Activated T-cell treated with anti-CD3 and anti-CD28 coated beads, Interleukin-2, amount 50 U/mL, for 4 hours (primary cell): ENCODE measurements around the gene ATP13A5. TPM values are rescaled to one million over a fixed set of nuclear protein-coding genes. Genes with fewer than 3 reads are reported as not detected.

ENCODE experiments used
- ATAC-seq, 2 donors: fragments of 200-7000 bp; cut with Tn5 transposase; one replicate each; pipeline ENCODE4 v1.10.0; 2021
- DNase-seq: peaks from one replicate; pipeline ENCODE4 v3.0.0-alpha.2; 2020
- H3K27me3 Mint-ChIP-seq: one replicate; pipeline ENCODE4 v1.8.0; 2021; ENCODE audit warnings: low read depth, mixed read lengths
- H3K36me3 Mint-ChIP-seq: one replicate; pipeline ENCODE4 v1.8.0; 2022; ENCODE audit warnings: mixed read lengths; ENCODE audit not compliant: insufficient read depth
- H3K4me1 Mint-ChIP-seq: one replicate; pipeline ENCODE4 v1.8.0; 2021; ENCODE audit warnings: low read depth, mixed read lengths
- H3K4me3 Mint-ChIP-seq: one replicate; pipeline ENCODE4 v1.8.0; 2021; ENCODE audit warnings: mild to moderate bottlenecking, moderate library complexity, mixed read lengths
- H3K9me3 Mint-ChIP-seq: one replicate; pipeline ENCODE4 v1.8.0; 2021; ENCODE audit warnings: mixed read lengths
- total RNA-seq, 3 donors: library from RNA; stranded (reverse); gene quantifications; one replicate each; pipeline ENCODE4 v1.2.1, GENCODE V29; 2021

ATP13A5 gene
- total RNA-seq, 3 donors from 2014 or later = not detected

DNA sequence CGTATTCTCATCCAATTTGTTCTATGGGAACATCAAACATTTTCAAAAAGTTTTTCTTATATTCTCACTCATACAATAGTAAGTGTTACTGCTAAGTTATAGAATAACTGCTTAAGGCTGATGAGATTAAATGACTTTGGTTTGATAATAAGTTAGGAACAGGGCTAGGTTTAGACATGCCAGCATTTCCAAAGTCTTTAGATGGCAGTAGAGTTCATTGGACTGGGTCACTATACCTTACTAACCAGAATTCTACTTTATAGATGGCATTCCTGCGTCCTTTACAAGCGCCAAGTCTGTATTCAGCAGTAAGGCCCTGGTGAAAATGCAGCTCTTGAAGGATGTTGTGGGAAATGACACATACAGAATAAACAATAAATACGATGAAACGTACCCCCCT lies 115.8 kb downstream of the ATP13A5 start:
- H3K9me3 Mint-ChIP-seq = no peaks in the 10 kb centered on the region
- no peaks in the 10 kb centered on the region for H3K36me3 Mint-ChIP-seq
- H3K27me3 Mint-ChIP-seq = no peaks in the 10 kb centered on the region
- DNase-seq (no peak), ATAC-seq (no peak)
- H3K4me1 Mint-ChIP-seq = no peaks in the 10 kb centered on the region
- no peak overlapping the region for H3K4me3 Mint-ChIP-seq

DNA sequence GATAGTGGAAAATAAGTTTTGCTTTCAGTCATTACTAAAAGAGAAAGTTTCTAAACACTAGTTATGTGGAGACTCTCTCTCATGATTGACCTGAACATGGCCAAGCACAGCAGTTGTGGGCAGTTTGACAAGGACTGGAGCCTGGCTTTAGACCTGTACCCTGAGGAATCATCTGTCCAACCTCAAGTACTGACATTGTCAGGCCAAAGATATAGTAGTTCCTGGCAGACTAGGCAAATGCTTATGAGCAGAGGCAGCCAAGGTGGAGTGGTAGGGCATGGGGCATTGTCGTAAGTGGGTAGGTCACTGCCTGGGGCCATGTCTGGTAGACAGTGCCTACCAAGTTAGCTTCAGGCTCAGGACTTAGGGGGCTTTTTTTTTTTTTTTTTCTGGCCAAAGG lies 116.6 kb downstream of the ATP13A5 start:
- ATAC-seq = no peak
- Mint-ChIP-seq H3K4me1 (no peaks in the 10 kb centered on the region), H3K4me3 (no peak overlapping the region), H3K27me3 (no peaks in the 10 kb centered on the region), H3K9me3 (no peaks in the 10 kb centered on the region), H3K36me3 (no peaks in the 10 kb centered on the region)
- DNase-seq = no peak

DNA sequence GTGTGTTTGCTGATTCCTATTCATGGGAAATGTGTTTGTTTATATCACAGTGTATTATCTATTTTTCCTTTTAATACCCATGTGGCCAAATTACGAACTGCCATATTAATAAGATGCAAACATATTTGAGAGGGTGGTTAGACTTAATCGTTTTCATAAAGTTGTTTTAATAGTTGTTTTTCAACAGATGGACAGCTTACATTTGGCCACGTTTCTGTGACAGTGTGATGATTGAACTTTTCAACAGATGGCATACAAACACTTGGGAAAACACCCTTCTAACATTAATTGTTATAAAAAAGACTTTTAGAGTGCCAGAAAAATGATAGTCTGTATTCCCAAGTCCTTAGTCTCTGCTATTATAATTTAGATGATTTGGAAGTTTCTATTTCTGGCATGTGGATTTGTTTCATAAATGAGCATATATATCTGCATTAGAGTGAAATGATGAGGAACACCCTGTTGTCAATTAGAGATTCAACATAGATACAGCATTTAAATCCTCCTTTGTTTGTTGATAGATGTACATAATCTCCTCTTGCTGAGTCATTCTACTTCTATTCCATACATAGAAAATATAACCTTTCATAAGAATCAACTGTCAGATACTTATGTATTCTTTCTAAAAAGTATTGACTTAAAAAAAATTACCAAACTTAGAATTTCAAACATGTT lies 124.4 kb downstream of the ATP13A5 start:
- Mint-ChIP-seq H3K36me3 (no peaks in the 10 kb centered on the region), H3K27me3 (peaks cover 5% of the 10 kb centered on the region), H3K4me3 (no peak overlapping the region), H3K9me3 (peaks cover 14% of the 10 kb centered on the region), H3K4me1 (no peaks in the 10 kb centered on the region)
- ATAC-seq = no peak
- no peak for DNase-seq

DNA sequence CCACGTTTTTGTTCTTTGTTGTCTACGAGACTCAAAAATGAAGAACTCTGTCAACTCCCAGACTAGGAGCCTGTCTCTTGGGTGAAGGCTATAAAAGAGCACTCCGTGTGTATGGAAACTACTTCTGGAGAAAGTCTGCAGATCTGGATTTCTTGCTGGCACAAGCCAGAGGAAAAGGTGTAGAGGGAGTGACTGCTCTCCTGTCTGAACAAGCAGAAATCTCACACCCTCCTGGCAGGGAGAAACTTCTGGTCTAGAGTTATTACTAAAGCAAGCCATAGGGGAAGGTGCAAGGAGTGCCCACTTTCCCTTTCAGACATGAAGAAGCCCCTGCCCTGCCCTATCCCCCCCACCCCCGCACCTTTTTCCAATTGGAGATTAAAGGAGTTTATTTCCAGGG lies 128.1 kb downstream of the ATP13A5 start:
- Mint-ChIP-seq H3K4me1 (no peaks in the 10 kb centered on the region), H3K4me3 (no peak overlapping the region), H3K36me3 (no peaks in the 10 kb centered on the region), H3K27me3 (peaks cover under 1% of the 10 kb centered on the region), H3K9me3 (peaks cover 28% of the 10 kb centered on the region)
- no peak for ATAC-seq
- no peak for DNase-seq

DNA sequence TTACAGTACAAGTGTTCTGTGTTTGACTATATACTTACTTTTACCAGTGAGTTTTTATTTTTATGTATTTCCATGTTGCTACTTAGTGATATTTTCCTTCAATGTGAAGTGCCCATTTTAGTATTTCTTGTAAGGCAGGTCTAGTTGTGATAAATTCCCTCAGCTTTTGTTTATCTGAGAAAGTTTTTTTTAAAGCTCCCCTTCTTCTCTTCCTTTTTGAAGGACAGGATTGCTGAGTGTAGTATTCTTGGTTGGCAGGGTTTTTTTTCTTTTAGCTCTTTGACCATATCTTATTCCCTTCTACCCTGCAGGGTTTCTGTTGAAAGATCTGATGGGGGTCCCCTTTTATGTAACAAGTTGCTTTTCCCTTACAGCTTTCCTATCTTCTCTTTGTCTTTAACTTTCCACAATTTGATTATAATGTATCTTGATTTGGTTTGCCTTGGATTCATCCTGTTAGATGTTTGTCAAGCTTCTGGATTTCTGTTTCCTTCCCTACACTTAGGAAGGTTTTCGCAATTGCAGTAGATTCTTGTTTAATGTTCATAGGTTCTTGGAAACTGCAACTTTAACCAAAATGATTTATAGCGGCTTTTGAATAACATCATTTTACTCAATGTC lies 129.6 kb downstream of the ATP13A5 start:
- H3K36me3 Mint-ChIP-seq = no peaks in the 10 kb centered on the region
- no peaks in the 10 kb centered on the region for H3K4me1 Mint-ChIP-seq
- H3K9me3 Mint-ChIP-seq = peaks cover 28% of the 10 kb centered on the region
- ATAC-seq (no peak), DNase-seq (no peak)
- H3K4me3 Mint-ChIP-seq = no peak overlapping the region
- H3K27me3 Mint-ChIP-seq = no peaks in the 10 kb centered on the region

DNA sequence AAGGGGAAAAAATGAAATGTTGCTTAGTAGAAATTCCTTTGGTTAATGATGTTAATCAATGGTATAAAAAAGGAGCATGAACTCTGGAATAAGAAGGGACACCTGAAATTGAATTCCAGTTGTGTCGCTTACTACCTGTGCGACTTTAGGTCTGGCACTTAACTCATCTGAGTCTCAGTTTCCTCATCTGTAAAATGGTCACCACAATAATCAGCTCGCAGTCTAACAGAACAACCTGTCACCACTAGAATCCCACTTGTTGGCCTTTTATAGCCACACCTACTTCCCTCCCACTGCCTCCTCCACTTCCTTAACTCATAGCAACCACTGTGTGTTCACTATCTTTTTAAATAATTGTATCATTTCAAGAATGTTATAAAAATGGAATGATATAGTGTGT lies 135.0 kb downstream of the ATP13A5 start:
- H3K4me3 Mint-ChIP-seq = no peak overlapping the region
- no peak for DNase-seq
- H3K9me3 Mint-ChIP-seq = peaks cover 8% of the 10 kb centered on the region
- ATAC-seq = no peak
- peaks cover 33% of the 10 kb centered on the region for H3K27me3 Mint-ChIP-seq
- H3K36me3 Mint-ChIP-seq = no peaks in the 10 kb centered on the region
- peaks cover 2% of the 10 kb centered on the region for H3K4me1 Mint-ChIP-seq

DNA sequence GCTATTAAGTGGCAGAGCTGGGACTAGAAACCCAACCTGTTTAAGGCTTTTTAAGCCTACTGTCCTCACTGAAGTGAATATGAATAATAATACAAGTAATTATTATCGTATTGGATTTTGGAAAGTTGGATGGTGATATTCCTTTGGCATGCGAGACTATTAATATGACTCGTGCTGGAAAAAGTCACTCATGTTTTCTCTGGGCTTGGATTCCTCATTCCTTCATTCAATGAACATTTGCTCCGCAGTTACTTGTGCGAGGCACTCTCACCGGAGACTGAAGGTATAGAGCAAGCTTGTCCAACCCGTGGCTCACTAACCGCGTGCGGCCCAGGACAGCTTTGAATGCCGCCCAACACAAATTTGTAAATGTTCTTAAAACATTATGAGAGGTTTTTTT lies 136.8 kb downstream of the ATP13A5 start:
- ATAC-seq = no peak
- no peak for DNase-seq
- H3K27me3 Mint-ChIP-seq = peaks cover 33% of the 10 kb centered on the region
- no peaks in the 10 kb centered on the region for H3K36me3 Mint-ChIP-seq
- H3K9me3 Mint-ChIP-seq = no peaks in the 10 kb centered on the region
- peaks cover 2% of the 10 kb centered on the region for H3K4me1 Mint-ChIP-seq
- H3K4me3 Mint-ChIP-seq = no peak overlapping the region

DNA sequence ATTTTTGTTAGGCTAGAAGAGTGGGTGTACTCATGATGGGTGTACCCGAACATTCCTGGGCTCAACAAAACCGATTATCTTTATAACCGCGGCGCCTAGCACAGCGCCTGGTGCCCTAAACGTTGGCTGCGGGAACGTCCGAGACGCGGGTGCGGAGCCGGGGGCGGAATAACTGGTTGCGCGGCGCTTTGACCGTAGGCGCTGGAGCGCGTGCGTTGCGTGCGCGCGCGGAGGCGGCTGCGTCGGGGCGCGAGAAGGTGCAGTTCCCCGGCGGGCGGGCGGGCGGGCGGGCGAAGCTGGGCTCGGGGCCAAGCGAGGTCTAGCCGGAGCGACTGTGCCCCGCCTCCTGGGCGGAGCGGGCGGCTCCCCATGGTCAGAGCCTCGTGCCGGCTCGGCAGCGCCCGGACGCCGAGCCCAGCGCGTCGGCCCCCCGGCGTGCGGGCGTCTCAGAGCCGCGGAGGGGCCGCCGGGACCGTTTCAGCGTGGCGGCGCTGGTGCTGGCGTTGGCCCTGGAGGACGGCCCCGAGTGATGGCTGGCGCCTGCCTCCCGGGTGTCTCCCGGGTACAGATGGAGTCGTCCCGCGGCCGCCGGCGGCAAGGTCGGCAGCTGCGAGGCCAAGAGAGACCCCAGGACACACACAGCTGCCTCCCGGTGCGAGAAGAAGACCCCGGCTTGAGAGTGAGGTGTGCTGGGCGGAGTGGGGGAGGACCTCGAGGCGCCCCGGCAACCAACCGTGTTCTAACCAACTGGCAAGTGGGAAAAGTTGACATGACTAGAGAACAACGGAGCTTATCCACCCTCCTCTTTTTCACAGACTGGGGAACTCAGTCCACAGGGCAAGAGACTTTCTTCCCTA lies 137.5 kb downstream of the ATP13A5 start, which contains the start of gene PLAAT1:
Gene PLAAT1, plus strand, starts transcription at position 373 of the 857 bp plus-strand sequence. CDS start 14,429 bp downstream, outside the sequence.
- Mint-ChIP-seq H3K36me3 (no peaks in the 10 kb centered on the region), H3K4me3 (no peak within 1 kb of the TSS), H3K9me3 (no peaks in the 10 kb centered on the region), H3K27me3 (peaks cover 33% of the 10 kb centered on the region), H3K4me1 (peaks cover 2% of the 10 kb centered on the region)
- ATAC-seq = peak; percentile 70 to 77
- no peak for DNase-seq

DNA sequence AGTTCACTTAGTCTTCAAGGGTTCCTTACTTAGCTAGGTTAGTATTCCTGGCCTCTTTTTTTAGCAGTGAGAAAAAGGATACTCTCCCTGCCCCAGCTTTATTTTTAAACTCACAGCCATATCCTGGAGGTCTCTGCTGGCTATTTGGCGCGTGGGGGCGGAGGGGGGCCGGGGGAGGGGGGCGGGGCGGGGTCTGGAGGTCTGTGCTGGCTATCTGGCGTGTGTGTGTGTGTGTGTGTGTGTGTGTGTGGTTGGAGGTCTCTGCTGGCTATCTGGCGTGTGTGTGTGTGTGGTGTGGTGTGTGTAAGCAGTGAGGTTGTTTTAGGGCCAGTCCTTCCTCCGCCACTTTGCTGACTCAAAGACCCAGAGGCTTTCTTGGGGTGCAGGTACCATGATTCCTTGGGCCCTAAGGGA lies 138.1 kb downstream of the ATP13A5 start:
- H3K4me1 Mint-ChIP-seq = peaks cover 2% of the 10 kb centered on the region
- no peaks in the 10 kb centered on the region for H3K36me3 Mint-ChIP-seq
- ATAC-seq = no peak
- H3K9me3 Mint-ChIP-seq = no peaks in the 10 kb centered on the region
- no peak overlapping the region for H3K4me3 Mint-ChIP-seq
- no peak for DNase-seq
- H3K27me3 Mint-ChIP-seq = peaks cover 33% of the 10 kb centered on the region

DNA sequence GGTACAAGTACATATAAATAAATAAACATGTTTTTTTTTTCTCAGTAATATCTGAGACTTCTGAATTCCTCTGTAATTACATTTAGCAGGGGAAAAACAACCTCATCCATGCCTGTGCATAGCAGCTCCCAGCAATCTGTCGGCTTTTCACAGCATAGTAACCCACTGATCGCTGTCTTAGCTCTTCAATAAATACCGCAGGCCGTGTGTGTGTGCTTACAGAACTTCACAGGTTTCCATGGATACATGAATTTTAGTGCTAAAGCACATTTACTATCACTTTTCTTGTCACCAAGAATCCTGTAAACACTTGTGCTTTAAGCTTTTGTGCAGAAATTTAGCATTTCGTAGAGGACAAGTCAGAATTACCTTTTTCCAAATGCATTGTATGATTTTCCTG lies 141.5 kb downstream of the ATP13A5 start:
- Mint-ChIP-seq H3K36me3 (no peaks in the 10 kb centered on the region), H3K4me3 (no peak overlapping the region), H3K27me3 (peaks cover 22% of the 10 kb centered on the region), H3K9me3 (no peaks in the 10 kb centered on the region), H3K4me1 (peaks cover 2% of the 10 kb centered on the region)
- no peak for DNase-seq
- no peak for ATAC-seq

DNA sequence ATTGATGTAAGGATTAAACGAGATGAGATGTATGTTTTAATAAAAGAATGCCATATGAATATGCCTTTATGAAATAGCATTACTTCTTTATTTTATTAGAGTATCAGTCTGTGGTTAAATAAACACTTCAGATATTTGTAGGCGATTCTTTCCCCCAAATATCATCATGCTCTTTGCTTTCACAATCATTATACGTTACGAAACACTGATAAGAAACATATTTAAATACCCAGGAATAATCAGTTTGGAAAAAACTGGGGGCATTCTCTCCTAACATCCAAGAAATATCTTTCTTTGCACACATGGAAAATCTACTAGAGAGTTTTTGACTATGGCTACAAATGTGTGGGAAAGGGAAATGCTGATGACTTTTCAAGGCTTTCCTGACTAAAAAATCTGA lies 142.0 kb downstream of the ATP13A5 start:
- H3K9me3 Mint-ChIP-seq = no peaks in the 10 kb centered on the region
- peaks cover 18% of the 10 kb centered on the region for H3K27me3 Mint-ChIP-seq
- H3K4me3 Mint-ChIP-seq = no peak overlapping the region
- ATAC-seq (no peak), DNase-seq (no peak)
- H3K4me1 Mint-ChIP-seq = peaks cover 2% of the 10 kb centered on the region
- no peaks in the 10 kb centered on the region for H3K36me3 Mint-ChIP-seq

DNA sequence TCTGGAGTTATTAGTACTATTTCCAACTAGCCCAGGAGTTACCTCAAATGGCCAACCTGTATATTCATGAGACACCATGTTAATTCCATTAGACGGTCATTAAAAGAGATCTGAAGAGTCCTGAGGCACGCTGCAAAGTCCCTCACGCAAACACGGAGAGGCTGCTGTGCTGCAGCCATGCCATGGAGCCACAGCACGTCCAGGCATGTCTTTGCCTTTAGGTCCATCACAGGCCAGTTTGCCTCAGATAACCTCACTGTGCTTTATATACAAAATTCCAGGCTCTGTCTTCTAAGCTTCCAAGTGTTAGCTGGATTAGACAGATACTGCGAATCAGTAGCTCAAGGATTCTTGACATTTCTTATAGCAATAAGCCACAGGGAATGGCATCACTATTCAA lies 147.4 kb downstream of the ATP13A5 start:
- no peaks in the 10 kb centered on the region for H3K4me1 Mint-ChIP-seq
- no peak for DNase-seq
- H3K36me3 Mint-ChIP-seq = no peaks in the 10 kb centered on the region
- no peak for ATAC-seq
- no peak overlapping the region for H3K4me3 Mint-ChIP-seq
- H3K27me3 Mint-ChIP-seq = peaks cover 8% of the 10 kb centered on the region
- no peaks in the 10 kb centered on the region for H3K9me3 Mint-ChIP-seq

DNA sequence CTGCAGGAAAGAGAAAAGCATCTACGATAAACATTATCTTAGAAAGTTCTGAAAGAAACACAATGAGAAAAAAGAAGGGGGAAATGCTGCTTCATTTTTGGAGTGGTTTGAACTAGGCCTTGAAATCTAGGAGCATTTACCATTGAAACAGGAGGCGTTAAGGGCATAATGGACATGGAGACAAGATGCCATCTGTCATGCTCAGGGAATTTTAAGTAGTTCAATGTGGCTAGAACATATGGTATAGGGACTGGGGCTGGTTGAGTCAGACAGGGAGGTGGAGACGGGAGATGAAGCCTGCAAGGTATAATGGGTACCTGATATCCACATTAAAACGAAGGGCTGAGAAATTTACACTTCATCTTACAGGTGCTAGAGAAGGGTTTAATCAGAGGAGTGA lies 147.9 kb downstream of the ATP13A5 start:
- no peaks in the 10 kb centered on the region for H3K4me1 Mint-ChIP-seq
- peaks cover 12% of the 10 kb centered on the region for H3K27me3 Mint-ChIP-seq
- ATAC-seq (no peak), DNase-seq (no peak)
- no peak overlapping the region for H3K4me3 Mint-ChIP-seq
- no peaks in the 10 kb centered on the region for H3K36me3 Mint-ChIP-seq
- no peaks in the 10 kb centered on the region for H3K9me3 Mint-ChIP-seq

DNA sequence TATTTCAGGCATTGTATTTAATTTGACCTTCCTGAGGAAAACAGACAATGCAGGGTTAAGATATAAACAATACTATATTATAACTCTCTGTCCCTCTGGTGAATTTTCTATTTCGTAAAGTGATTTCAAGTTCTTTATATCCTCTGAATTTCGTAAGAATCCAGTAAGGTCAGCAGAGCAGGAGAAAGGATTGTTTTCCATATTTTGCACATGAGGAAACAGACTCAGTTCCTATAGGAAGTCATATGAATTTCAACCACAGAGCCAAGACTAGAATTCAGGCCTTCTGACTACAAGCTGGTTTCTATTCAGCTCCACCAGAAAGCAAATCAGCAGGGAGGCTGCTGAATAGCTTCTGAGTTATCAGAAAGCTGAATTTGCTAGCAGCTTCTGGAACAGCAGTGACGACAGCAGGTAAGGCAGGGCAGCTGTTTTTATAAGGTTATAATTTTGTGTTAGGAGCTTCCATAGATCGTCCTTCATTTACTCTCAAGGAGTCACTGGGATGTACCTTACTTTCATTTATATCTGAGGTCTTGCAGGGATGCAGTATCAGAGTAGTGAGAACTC lies 148.6 kb downstream of the ATP13A5 start:
- Mint-ChIP-seq H3K27me3 (peaks cover 12% of the 10 kb centered on the region), H3K4me3 (no peak overlapping the region), H3K36me3 (no peaks in the 10 kb centered on the region), H3K4me1 (no peaks in the 10 kb centered on the region), H3K9me3 (no peaks in the 10 kb centered on the region)
- DNase-seq (no peak), ATAC-seq (no peak)
